Parathyroid adenoma (tissue), 2 donors: ENCODE measurements around the gene PRR14L.
"Not testable (repeated sequence)": the region's sequence is repeated elsewhere in the genome, so short reads cannot be mapped to it uniquely, and the experiment has no call there.

Experiments
- H2AFZ ChIP-seq: fragments of 300-600 bp; sonication (generic); one replicate; pipeline ENCODE4 v1.7.0; 2017; ENCODE audit warnings: antibody characterized with exemption, mild to moderate bottlenecking
- H3K27ac ChIP-seq: fragments of 300-600 bp; sonication (generic); one replicate; pipeline ENCODE4 v1.7.0; 2017
- H3K27me3 ChIP-seq: fragments of 300-600 bp; sonication (generic); one replicate; pipeline ENCODE4 v1.7.0; 2017; ENCODE audit warnings: low read length; ENCODE audit not compliant: control insufficient read depth, insufficient read depth
- H3K36me3 ChIP-seq: fragments of 300-600 bp; sonication (generic); one replicate; pipeline ENCODE4 v1.7.0; 2017; ENCODE audit warnings: low read length; ENCODE audit not compliant: control insufficient read depth, insufficient read depth
- H3K4me1 ChIP-seq: fragments of 300-600 bp; sonication (generic); one replicate; pipeline ENCODE4 v1.7.0; 2017; ENCODE audit warnings: control low read depth
- H3K4me2 ChIP-seq: fragments of 300-600 bp; sonication (generic); one replicate; pipeline ENCODE4 v1.7.0; 2017; ENCODE audit warnings: low read length
- H3K4me3 ChIP-seq: fragments of 300-600 bp; sonication (generic); one replicate; pipeline ENCODE4 v1.7.0; 2017; ENCODE audit warnings: low read depth, low read length
- H3K79me2 ChIP-seq: fragments of 300-600 bp; sonication (generic); one replicate; pipeline ENCODE4 v1.7.0; 2017; ENCODE audit warnings: control low read depth
- H3K9ac ChIP-seq: fragments of 300-600 bp; sonication (generic); one replicate; pipeline ENCODE4 v1.7.0; 2017; ENCODE audit warnings: mild to moderate bottlenecking
- H3K9me3 ChIP-seq: fragments of 300-600 bp; sonication (generic); one replicate; pipeline ENCODE4 v1.7.0; 2017; ENCODE audit warnings: low read length; ENCODE audit not compliant: control insufficient read depth
- TF ChIP-seq, protein P1 (sequence below): fragments of 300-600 bp; sonication (generic); IDR thresholded peaks from one replicate; pipeline ENCODE4 v1.7.0; 2017; ENCODE audit warnings: antibody characterized with exemption, mild to moderate bottlenecking
- donor health status: primary hyperparathyroidism.

Gene PRR14L

DNA sequence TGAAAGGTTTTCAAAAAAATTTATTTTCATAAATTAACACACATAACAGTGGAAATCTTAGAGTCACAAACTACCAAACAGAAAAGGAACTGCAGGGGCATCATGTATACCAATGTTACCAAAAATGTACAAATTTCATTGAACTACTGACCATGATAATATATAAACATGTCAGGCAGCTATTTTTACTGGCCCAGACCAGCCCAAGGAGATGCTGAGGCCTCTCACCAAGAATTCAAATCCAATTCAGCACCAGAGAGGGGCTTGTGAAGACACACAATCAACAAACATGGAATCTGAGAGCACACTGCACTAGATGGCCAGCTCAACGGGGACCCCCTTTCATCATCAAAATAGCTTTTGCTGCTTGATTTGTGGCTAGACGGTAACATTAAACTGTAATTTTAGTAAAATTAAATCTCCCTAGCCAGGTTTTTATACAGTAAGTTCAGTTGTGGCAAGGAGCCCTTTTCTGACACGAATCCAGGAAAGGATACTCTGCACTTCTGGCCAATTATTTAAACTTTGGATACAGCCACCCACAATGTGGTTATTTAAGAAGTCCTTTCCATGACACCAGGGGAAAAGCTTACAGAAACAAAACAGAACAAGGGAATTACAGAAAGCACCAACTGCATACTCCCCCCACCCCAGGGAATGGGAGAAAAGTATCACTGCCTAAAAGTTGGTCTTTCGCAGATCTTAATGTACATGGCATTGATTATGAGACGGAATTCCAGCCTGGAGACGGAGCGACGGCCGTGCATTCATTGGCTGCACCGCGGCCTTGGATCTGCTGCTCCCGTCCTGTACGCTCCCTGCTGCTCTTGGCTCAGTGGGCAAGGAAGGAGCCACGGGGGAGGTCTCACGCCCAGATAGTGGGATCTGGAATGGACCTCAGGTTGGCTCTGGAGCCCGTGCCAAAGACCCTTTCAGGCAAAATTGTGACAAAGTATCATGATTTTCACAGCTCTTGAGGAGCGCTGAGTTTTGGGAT is 68.3 kb downstream of the PRR14L start:
- Histone ChIP-seq H3K9ac (no peak overlapping the region), H3K4me2 (no peak overlapping the region), H3K4me1 (no peaks in the 10 kb centered on the region), H3K79me2 (no peaks in the 10 kb centered on the region), H3K9me3 (no peaks in the 10 kb centered on the region), H3K36me3 (no peaks in the 10 kb centered on the region), H3K4me3 (no peak overlapping the region), H3K27ac (no peak overlapping the region), H3K27me3 (no peaks in the 10 kb centered on the region), H2AFZ (no peak overlapping the region)
- TF ChIP-seq, protein P1, sequence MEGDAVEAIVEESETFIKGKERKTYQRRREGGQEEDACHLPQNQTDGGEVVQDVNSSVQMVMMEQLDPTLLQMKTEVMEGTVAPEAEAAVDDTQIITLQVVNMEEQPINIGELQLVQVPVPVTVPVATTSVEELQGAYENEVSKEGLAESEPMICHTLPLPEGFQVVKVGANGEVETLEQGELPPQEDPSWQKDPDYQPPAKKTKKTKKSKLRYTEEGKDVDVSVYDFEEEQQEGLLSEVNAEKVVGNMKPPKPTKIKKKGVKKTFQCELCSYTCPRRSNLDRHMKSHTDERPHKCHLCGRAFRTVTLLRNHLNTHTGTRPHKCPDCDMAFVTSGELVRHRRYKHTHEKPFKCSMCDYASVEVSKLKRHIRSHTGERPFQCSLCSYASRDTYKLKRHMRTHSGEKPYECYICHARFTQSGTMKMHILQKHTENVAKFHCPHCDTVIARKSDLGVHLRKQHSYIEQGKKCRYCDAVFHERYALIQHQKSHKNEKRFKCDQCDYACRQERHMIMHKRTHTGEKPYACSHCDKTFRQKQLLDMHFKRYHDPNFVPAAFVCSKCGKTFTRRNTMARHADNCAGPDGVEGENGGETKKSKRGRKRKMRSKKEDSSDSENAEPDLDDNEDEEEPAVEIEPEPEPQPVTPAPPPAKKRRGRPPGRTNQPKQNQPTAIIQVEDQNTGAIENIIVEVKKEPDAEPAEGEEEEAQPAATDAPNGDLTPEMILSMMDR = no peak

DNA sequence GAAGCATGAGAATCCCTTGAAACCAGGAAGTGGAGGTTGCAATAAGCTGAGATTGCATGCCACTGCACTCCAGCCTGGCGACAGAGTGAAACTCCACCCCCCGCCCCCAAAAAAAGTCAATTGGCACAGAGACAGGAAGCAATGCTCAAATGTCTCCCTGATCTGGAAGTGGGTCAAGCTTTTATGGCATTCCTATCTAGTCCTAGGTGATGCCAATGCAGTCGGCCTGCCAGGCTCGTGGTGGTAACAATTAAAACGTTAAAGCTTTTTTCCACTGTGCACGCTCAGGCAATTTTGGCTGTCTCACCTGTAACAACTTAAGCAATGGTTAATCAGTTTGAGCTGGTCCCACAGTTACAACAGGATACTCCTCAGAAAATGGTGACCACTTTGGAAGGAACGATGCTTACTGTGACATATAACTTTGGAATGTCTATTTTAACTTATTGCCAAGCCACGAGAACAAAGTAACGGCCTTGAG is 69.0 kb downstream of the PRR14L start:
- TF ChIP-seq, protein P1 = no peak
- Histone ChIP-seq H3K4me1 (no peaks in the 10 kb centered on the region), H3K4me2 (no peak overlapping the region), H3K79me2 (no peaks in the 10 kb centered on the region), H3K9ac (no peak overlapping the region), H3K36me3 (no peaks in the 10 kb centered on the region), H3K9me3 (no peaks in the 10 kb centered on the region), H2AFZ (no peak overlapping the region), H3K27me3 (no peaks in the 10 kb centered on the region), H3K27ac (no peak overlapping the region), H3K4me3 (no peak overlapping the region)

DNA sequence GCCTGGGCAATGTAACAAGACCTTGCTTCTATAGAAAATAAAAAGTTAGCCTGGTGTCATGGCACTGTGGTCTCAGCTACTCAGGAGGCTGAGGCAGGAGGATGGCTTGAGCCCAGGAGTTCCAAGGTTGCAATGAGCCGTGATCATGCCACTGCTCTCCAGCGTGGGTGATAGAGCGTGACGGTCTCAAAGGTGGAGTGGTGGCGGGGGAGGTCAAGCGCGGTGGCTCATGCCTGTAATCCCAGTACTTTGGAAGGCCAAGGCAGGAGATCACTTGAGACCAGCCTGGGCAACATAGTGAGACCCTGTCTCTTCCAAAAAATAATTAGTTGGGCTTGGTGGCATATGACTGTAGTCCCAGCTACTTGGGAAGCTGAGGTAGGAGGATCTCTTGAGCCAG is 71.2 kb downstream of the PRR14L start:
- Histone ChIP-seq H3K27ac (no peak overlapping the region), H3K9me3 (no peaks in the 10 kb centered on the region), H3K36me3 (no peaks in the 10 kb centered on the region), H3K4me1 (no peaks in the 10 kb centered on the region), H3K79me2 (no peaks in the 10 kb centered on the region), H2AFZ (no peak overlapping the region), H3K4me2 (no peak overlapping the region), H3K4me3 (no peak overlapping the region), H3K27me3 (no peaks in the 10 kb centered on the region), H3K9ac (no peak overlapping the region)
- TF ChIP-seq, protein P1 = no peak

DNA sequence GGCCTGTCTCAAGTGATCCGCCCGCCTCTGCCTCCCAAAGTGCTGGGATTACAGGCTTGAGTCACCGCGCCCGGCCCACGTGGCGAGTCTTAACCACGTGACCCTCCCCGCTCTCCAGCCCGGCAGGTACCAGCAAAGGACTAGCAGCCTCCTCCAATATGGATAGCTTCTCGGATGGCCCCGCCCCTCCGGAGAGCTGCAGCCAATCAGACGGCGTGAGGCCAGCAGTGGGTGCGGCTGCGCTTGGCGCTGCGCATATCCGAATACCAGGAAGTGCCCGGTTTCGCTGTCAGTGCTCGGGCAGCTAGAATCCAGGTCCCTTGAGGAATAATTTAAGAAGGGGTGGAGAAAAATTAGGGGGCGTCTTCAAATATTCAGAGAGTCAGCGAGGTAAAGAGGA is 73.2 kb downstream of the PRR14L start:
- Histone ChIP-seq H3K79me2 (no peaks in the 10 kb centered on the region), H3K4me1 (no peaks in the 10 kb centered on the region), H3K36me3 (no peaks in the 10 kb centered on the region), H2AFZ (peak overlapping the region; percentile 60), H3K9me3 (no peaks in the 10 kb centered on the region), H3K4me3 (peak overlapping the region; percentile 45), H3K27me3 (no peaks in the 10 kb centered on the region), H3K27ac (no peak overlapping the region), H3K9ac (no peak overlapping the region), H3K4me2 (peak overlapping the region; percentile 71)
- TF ChIP-seq, protein P1 = no peak

DNA sequence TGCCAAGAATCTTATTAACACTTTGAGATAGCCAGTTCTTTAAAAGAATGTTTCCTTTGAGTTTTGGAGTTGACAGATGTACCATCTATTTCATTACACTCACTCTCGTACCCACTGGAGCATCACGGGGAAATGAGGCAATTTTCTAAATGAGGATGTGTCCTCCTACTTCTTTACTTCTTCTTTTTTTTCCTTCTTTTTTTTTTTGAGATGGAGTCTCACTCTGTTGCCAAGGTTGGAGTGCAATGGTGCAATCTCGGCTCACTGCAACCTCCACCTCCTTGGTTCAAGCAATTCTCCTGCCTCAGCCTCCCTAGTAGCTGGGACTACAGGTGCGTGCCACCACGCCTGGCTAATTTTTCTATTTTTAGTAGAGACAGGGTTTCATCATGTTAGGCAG is 75.7 kb downstream of the PRR14L start:
- H3K9me3 ChIP-seq, H3K4me2 ChIP-seq, H3K79me2 ChIP-seq, H2AFZ ChIP-seq, H3K36me3 ChIP-seq, H3K4me3 ChIP-seq, H3K27ac ChIP-seq, H3K4me1 ChIP-seq, H3K27me3 ChIP-seq, H3K9ac ChIP-seq: not testable (repeated sequence)

DNA sequence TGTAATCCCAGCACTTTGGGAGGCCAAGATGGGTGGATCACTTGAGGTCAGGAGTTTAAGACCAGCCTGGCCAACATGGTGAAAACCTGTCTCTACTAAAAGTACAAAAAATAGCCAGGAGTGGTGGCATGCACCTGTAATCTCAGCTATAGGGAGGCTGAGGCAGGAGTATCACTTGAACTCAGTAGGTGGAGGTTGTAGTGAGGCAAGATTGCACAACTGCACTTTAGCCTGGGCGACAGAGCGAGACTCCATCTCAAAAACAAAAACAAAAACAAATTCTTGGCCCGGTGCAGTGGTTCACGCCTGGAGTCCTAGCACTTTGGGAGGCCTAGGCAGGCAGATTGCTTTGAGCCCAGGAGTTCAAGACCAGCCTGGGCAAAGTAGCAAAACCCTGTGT is 81.1 kb downstream of the PRR14L start:
- not testable (repeated sequence) for H3K79me2 ChIP-seq, H3K4me2 ChIP-seq, H3K4me1 ChIP-seq, H3K9me3 ChIP-seq, H3K36me3 ChIP-seq, H3K9ac ChIP-seq, H3K27me3 ChIP-seq, H3K4me3 ChIP-seq, H3K27ac ChIP-seq, H2AFZ ChIP-seq
